ENCODE data around the gene ADAMTS16.

The ADAMTS16 gene

GRCh38 chr5:5332287-5332686 is 192.2 kb downstream of the ADAMTS16 start:
- TF ChIP-seq EZH2phosphoT487 (IDR thresholded peaks at IDR 0.05; ENCODE audit: low read length), result no peak
- no peak for TF ChIP-seq EZH2 (optimal IDR thresholded peaks at IDR 0.05; ENCODE audit: low read depth, low read length)
- TF ChIP-seq CTCF (IDR thresholded peaks at IDR 0.05; ENCODE audit: low read length), result no peak
- DNase-seq, result no peak
- H3K27ac ChIP-seq (ENCODE audit: low read length), result no peak overlapping the region
- no peak overlapping the region for H3K9ac ChIP-seq (ENCODE audit: low read length)
- H3K4me2 ChIP-seq (ENCODE audit: low read depth, low read length), result no peak overlapping the region
- H3K9me2 ChIP-seq (replicated peaks; ENCODE audit: insufficient read depth, low read length), result no peaks in the 10 kb centered on the region
- no peaks in the 10 kb centered on the region for H3K9me3 ChIP-seq (replicated peaks; ENCODE audit: insufficient read depth, low read length)
- H4K20me1 ChIP-seq (ENCODE audit: insufficient read depth, low read length), result no peaks in the 10 kb centered on the region
- no peaks in the 10 kb centered on the region for H3K27me3 ChIP-seq (replicated peaks; ENCODE audit: insufficient read depth, low read length)
- no peaks in the 10 kb centered on the region for H3F3A ChIP-seq (ENCODE audit: insufficient read depth, low read length)
- no peak overlapping the region for H2AFZ ChIP-seq (ENCODE audit: low read length)
- no peaks in the 10 kb centered on the region for H3K79me2 ChIP-seq (ENCODE audit: low read length)
- H3K4me3 ChIP-seq (ENCODE audit: low read length), result no peak overlapping the region
- H3K36me3 ChIP-seq (replicated peaks; ENCODE audit: insufficient read depth, low read length), result no peaks in the 10 kb centered on the region
- H3K4me1 ChIP-seq (ENCODE audit: low read length), result no peaks in the 10 kb centered on the region

- no peaks in the 10 kb centered on the region for H3K27me3 ChIP-seq (replicated peaks; ENCODE audit: insufficient read depth, low read length)
- no peak overlapping the region for H3K4me3 ChIP-seq (ENCODE audit: low read length)
- no peaks in the 10 kb centered on the region for H3F3A ChIP-seq (ENCODE audit: insufficient read depth, low read length)
- H3K36me3 ChIP-seq (replicated peaks; ENCODE audit: insufficient read depth, low read length), result no peaks in the 10 kb centered on the region
- H3K9me2 ChIP-seq (replicated peaks; ENCODE audit: insufficient read depth, low read length), result no peaks in the 10 kb centered on the region
- no peaks in the 10 kb centered on the region for H3K9me3 ChIP-seq (replicated peaks; ENCODE audit: insufficient read depth, low read length)
- no peak overlapping the region for H3K4me2 ChIP-seq (ENCODE audit: low read depth, low read length)
- no peak for TF ChIP-seq EZH2 (optimal IDR thresholded peaks at IDR 0.05; ENCODE audit: low read depth, low read length)
- no peak for TF ChIP-seq CTCF (IDR thresholded peaks at IDR 0.05; ENCODE audit: low read length)
- no peak for TF ChIP-seq EZH2phosphoT487 (IDR thresholded peaks at IDR 0.05; ENCODE audit: low read length)
- H3K4me1 ChIP-seq (ENCODE audit: low read length), result no peaks in the 10 kb centered on the region
- no peaks in the 10 kb centered on the region for H3K79me2 ChIP-seq (ENCODE audit: low read length)
- no peak overlapping the region for H3K27ac ChIP-seq (ENCODE audit: low read length)
- H4K20me1 ChIP-seq (ENCODE audit: insufficient read depth, low read length), result no peaks in the 10 kb centered on the region
- no peak overlapping the region for H2AFZ ChIP-seq (ENCODE audit: low read length)
- H3K9ac ChIP-seq (ENCODE audit: low read length), result no peak overlapping the region
- no peak for DNase-seq
Observed at GRCh38 chr5:5335107-5335506, 195.0 kb downstream of the ADAMTS16 start.

GRCh38 chr5:5335700-5336264 is 195.7 kb downstream of the ADAMTS16 start:
- no peaks in the 10 kb centered on the region for H3K9me3 ChIP-seq (replicated peaks; ENCODE audit: insufficient read depth, low read length)
- H2AFZ ChIP-seq (ENCODE audit: low read length), result no peak overlapping the region
- H3K9me2 ChIP-seq (replicated peaks; ENCODE audit: insufficient read depth, low read length), result no peaks in the 10 kb centered on the region
- no peak overlapping the region for H3K27ac ChIP-seq (ENCODE audit: low read length)
- H3K27me3 ChIP-seq (replicated peaks; ENCODE audit: insufficient read depth, low read length), result no peaks in the 10 kb centered on the region
- H3F3A ChIP-seq (ENCODE audit: insufficient read depth, low read length), result no peaks in the 10 kb centered on the region
- no peak overlapping the region for H3K4me2 ChIP-seq (ENCODE audit: low read depth, low read length)
- TF ChIP-seq EZH2 (optimal IDR thresholded peaks at IDR 0.05; ENCODE audit: low read depth, low read length), result no peak
- no peak for TF ChIP-seq EZH2phosphoT487 (IDR thresholded peaks at IDR 0.05; ENCODE audit: low read length)
- TF ChIP-seq CTCF (IDR thresholded peaks at IDR 0.05; ENCODE audit: low read length), result no peak
- H3K4me1 ChIP-seq (ENCODE audit: low read length), result no peaks in the 10 kb centered on the region
- no peak overlapping the region for H3K9ac ChIP-seq (ENCODE audit: low read length)
- no peak overlapping the region for H3K4me3 ChIP-seq (ENCODE audit: low read length)
- no peak for DNase-seq
- no peaks in the 10 kb centered on the region for H4K20me1 ChIP-seq (ENCODE audit: insufficient read depth, low read length)
- H3K79me2 ChIP-seq (ENCODE audit: low read length), result no peaks in the 10 kb centered on the region
- no peaks in the 10 kb centered on the region for H3K36me3 ChIP-seq (replicated peaks; ENCODE audit: insufficient read depth, low read length)

Data from MM.1S (cell line).